ENCODE measurements around the gene CELF5. TPM values are rescaled to one million over a fixed set of nuclear protein-coding genes. Genes with fewer than 3 reads are reported as not detected.
"Not testable (repeated sequence)": the region's sequence is repeated elsewhere in the genome, so short reads cannot be mapped to it uniquely, and the experiment has no call there.

The CELF5 gene
- total and polyA plus RNA-seq, 10 of the 15 experiments (the other 5 are each of a cell fraction or from before 2014, with no cell fraction given), result 0.01 to 0.04 TPM; not detected in 8

- TF ChIP-seq CBFB (IDR thresholded peaks at IDR 0.05; ENCODE audit: low read depth) (no peak), NR2C1 (IDR thresholded peaks at IDR 0.05) (no peak), SMAD1 (IDR thresholded peaks at IDR 0.05; ENCODE audit: low read depth, partially characterized antibody) (no peak), ZNF274 (IDR thresholded peaks at IDR 0.05; ENCODE audit: insufficient read depth, insufficient read length) (no peak), YBX1 (IDR thresholded peaks at IDR 0.05) (no peak), IRF5 (IDR thresholded peaks at IDR 0.05; ENCODE audit: borderline replicate concordance) (no peak)
- Histone ChIP-seq H3K27me3 (replicated peaks in 1 of 2; ENCODE audit: control insufficient read depth in 2 of 2, insufficient read depth in 2 of 2, low read length in 1 of 2) (peaks cover 5 to 6% of the 10 kb centered on the region in 2 experiments; a peak in 3 of 4 replicates), H3K9ac (ENCODE audit: control insufficient read depth, insufficient read depth, low read length) (no peak overlapping the region), H3K36me3 (ENCODE audit: control insufficient read depth in 2 of 2, insufficient read depth in 2 of 2, low read length in 1 of 2) (no peaks in the 10 kb centered on the region), H3K4me1 (ENCODE audit: control insufficient read depth, insufficient read depth, low read length) (peaks cover 3% of the 10 kb centered on the region; the same call in 1 of the 2 replicates), H3K9me3 (replicated peaks; ENCODE audit: control insufficient read depth, insufficient read depth, low read length) (no peaks in the 10 kb centered on the region; the same call in 2 of the 3 replicates), H3K4me3 (no peak overlapping the region), H4K20me1 (ENCODE audit: control insufficient read depth, insufficient read depth) (no peaks in the 10 kb centered on the region), H3K4me2 (ENCODE audit: control insufficient read depth, insufficient read depth) (no peak overlapping the region), H3K79me2 (ENCODE audit: control insufficient read depth, insufficient read depth, low read length) (no peaks in the 10 kb centered on the region), H2AFZ (ENCODE audit: control insufficient read depth, low read depth, low read length) (no peak overlapping the region), H3K27ac (ENCODE audit: control insufficient read depth, insufficient read depth) (no peak overlapping the region)
- ChIA-PET RAD21 (ENCODE audit: unreplicated experiment) (no interaction called here), SMC1A (ENCODE audit: uncharacterized antibody, unreplicated experiment) (interaction anchor here (1.2 kb wide), 1 partner anchor 12 kb away, joined by 3 read pairs; no protein-coding TSS in a partner anchor), CTCF (no interaction called here), POLR2A (no interaction called here)
- ATAC-seq, result no peak
- no peak for FAIRE-seq
- intact Hi-C loops (cut with micrococcal nuclease; ENCODE audit: unreplicated experiment), result no loop called here
- no peak for DNase-seq (ENCODE audit: low read depth, low spot score)
- no TSS peak for BruUV-seq (replicated peaks)
- WGBS (ENCODE audit: insufficient coverage, insufficient replicate concordance, low lambda C conversion rate, missing lambda C conversion rate), result 55% methylated on average over 11 of the region's 11 CpGs
- in situ Hi-C loops (cut with MboI), result no loop called here
These were observed 63.4 kb downstream of the CELF5 start for GRCh38 chr19:3287814-3288213.

- H3K27me3 ChIP-seq (replicated peaks in 1 of 2; ENCODE audit: control insufficient read depth in 2 of 2, insufficient read depth in 2 of 2, low read length in 1 of 2); POLR2A ChIA-PET; FAIRE-seq; H2AFZ ChIP-seq (ENCODE audit: control insufficient read depth, low read depth, low read length); H3K27ac ChIP-seq (ENCODE audit: control insufficient read depth, insufficient read depth); H3K36me3 ChIP-seq (ENCODE audit: control insufficient read depth in 2 of 2, insufficient read depth in 2 of 2, low read length in 1 of 2); intact Hi-C loops (cut with micrococcal nuclease; ENCODE audit: unreplicated experiment); RAD21 ChIA-PET (ENCODE audit: unreplicated experiment); BruUV-seq (replicated peaks); H3K4me3 ChIP-seq; DNase-seq (ENCODE audit: low read depth, low spot score); H3K79me2 ChIP-seq (ENCODE audit: control insufficient read depth, insufficient read depth, low read length); H3K4me1 ChIP-seq (ENCODE audit: control insufficient read depth, insufficient read depth, low read length); H4K20me1 ChIP-seq (ENCODE audit: control insufficient read depth, insufficient read depth); H3K9me3 ChIP-seq (replicated peaks; ENCODE audit: control insufficient read depth, insufficient read depth, low read length); ATAC-seq; H3K9ac ChIP-seq (ENCODE audit: control insufficient read depth, insufficient read depth, low read length); in situ Hi-C loops (cut with MboI); H3K4me2 ChIP-seq (ENCODE audit: control insufficient read depth, insufficient read depth): not testable (repeated sequence)
- WGBS (ENCODE audit: insufficient coverage, insufficient replicate concordance, low lambda C conversion rate, missing lambda C conversion rate), result 57% methylated on average over 5 of the region's 5 CpGs
- CTCF ChIA-PET, result interaction anchor here (2.5 kb wide), 1 partner anchor 17 kb away, joined by 6 read pairs; no protein-coding TSS in a partner anchor
- SMC1A ChIA-PET (ENCODE audit: uncharacterized antibody, unreplicated experiment), result interaction anchor here (1.2 kb wide), 1 partner anchor 13 kb away, joined by 3 read pairs; no protein-coding TSS in a partner anchor
These were observed 64.0 kb downstream of the CELF5 start for GRCh38 chr19:3288437-3288836.
